ENCODE measurements around the gene VEPH1. TPM values are rescaled to one million over a fixed set of nuclear protein-coding genes. Genes with fewer than 3 reads are reported as not detected.

Gene VEPH1
- polyA plus RNA-seq, 1 donor (not counting 4 experiments of a cell fraction or from before 2014, with no cell fraction given), result 0.21 TPM

DNA sequence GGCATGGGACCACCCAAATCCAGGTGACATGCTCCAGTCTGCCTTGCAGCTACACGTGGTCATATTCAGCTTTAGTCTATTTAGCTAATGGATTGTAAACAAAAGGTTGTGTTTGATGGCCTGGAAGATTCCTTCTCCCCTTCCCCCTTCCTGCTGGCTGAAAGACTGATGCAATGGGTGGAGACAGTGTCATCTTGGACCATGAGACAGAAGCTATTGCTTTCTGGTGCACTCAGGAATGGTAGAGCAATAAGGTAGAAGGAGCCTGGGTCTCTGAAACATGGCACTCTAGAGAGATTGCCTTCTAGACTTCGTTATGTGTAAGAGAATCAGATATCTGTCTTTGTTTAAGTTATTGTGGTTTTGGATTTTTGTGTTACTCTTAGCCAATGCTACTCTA lies 92.3 kb downstream of the VEPH1 start:
- Histone ChIP-seq H3K36me3 (ENCODE audit: control insufficient read depth in 2 of 2, extremely low read depth in 1 of 2, insufficient read depth in 2 of 2, low read length in 2 of 2) (no peaks in the 10 kb centered on the region), H3K27me3 (ENCODE audit: control insufficient read depth, extremely low read depth, insufficient read depth, low read length) (no peaks in the 10 kb centered on the region), H3K4me2 (ENCODE audit: control insufficient read depth, extremely low read depth, insufficient read depth, low read depth, low read length) (no peak overlapping the region), H2AFZ (ENCODE audit: control insufficient read depth, low read length) (no peak overlapping the region), H3K9me1 (ENCODE audit: control insufficient read depth, extremely low read depth, insufficient read depth, low read length) (no peaks in the 10 kb centered on the region), H3K4me3 (ENCODE audit: control insufficient read depth in 2 of 3, extremely low read depth in 1 of 3, insufficient read depth in 2 of 3, low read depth in 1 of 3, low read length in 3 of 3) (no peak overlapping the region), H3K9me3 (ENCODE audit: control insufficient read depth, low read depth, low read length) (no peaks in the 10 kb centered on the region), H4K20me1 (ENCODE audit: control insufficient read depth, extremely low read depth, insufficient read depth, low read length) (no peaks in the 10 kb centered on the region), H3K9ac (ENCODE audit: control insufficient read depth, extremely low read depth, insufficient read depth, low read length) (no peak overlapping the region), H3K79me2 (ENCODE audit: control insufficient read depth, insufficient read depth, low read length) (no peaks in the 10 kb centered on the region), H3K27ac (ENCODE audit: control insufficient read depth, insufficient read depth, low read length) (no peak overlapping the region), H3K4me1 (ENCODE audit: control insufficient read depth, extremely low read depth, insufficient read depth, low read length) (peaks cover 10% of the 10 kb centered on the region)
- DNase-seq (ENCODE audit: low read depth, low spot score) (no peak), FAIRE-seq (no peak)
- dilution Hi-C loops (cut with MboI; ENCODE audit: extremely low pct_ligation_motif_present, low sequenced_read_pairs), result no loop called here
- TF ChIP-seq EZH2 (IDR thresholded peaks at IDR 0.05; ENCODE audit: low read length), result no peak
- TF ChIP-seq, protein P1, sequence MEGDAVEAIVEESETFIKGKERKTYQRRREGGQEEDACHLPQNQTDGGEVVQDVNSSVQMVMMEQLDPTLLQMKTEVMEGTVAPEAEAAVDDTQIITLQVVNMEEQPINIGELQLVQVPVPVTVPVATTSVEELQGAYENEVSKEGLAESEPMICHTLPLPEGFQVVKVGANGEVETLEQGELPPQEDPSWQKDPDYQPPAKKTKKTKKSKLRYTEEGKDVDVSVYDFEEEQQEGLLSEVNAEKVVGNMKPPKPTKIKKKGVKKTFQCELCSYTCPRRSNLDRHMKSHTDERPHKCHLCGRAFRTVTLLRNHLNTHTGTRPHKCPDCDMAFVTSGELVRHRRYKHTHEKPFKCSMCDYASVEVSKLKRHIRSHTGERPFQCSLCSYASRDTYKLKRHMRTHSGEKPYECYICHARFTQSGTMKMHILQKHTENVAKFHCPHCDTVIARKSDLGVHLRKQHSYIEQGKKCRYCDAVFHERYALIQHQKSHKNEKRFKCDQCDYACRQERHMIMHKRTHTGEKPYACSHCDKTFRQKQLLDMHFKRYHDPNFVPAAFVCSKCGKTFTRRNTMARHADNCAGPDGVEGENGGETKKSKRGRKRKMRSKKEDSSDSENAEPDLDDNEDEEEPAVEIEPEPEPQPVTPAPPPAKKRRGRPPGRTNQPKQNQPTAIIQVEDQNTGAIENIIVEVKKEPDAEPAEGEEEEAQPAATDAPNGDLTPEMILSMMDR (optimal IDR thresholded peaks at IDR 0.05 in 1 of 3, IDR thresholded peaks at IDR 0.05 in 1 of 3, conservative IDR thresholded peaks at IDR 0.05 in 1 of 3; ENCODE audit: extremely low read depth in 1 of 3, insufficient read depth in 2 of 3, low read length in 3 of 3), result no peak

DNA sequence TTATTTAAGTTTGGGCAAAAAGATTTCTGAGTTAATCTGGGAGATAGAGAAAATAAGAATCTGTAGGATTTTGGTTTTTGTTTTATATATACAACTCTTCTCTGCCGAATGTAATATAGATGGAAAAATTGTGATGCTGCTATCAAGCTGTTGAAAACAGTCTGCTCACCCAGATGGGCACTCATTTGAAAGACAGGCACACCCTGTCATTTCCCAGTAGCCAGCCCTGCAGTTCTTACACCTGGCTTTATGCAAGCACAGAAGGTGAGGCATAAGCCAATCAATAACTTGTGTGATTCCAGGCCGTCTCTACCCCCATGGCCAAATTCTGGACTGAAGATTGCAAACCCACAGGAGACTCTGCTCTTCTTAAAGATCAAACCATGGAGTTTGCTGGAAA lies 93.7 kb downstream of the VEPH1 start:
- Histone ChIP-seq H3K9me3 (ENCODE audit: control insufficient read depth, low read depth, low read length) (no peaks in the 10 kb centered on the region), H3K27ac (ENCODE audit: control insufficient read depth, insufficient read depth, low read length) (no peak overlapping the region), H3K27me3 (ENCODE audit: control insufficient read depth, extremely low read depth, insufficient read depth, low read length) (no peaks in the 10 kb centered on the region), H3K9me1 (ENCODE audit: control insufficient read depth, extremely low read depth, insufficient read depth, low read length) (no peaks in the 10 kb centered on the region), H3K36me3 (ENCODE audit: control insufficient read depth in 2 of 2, extremely low read depth in 1 of 2, insufficient read depth in 2 of 2, low read length in 2 of 2) (no peaks in the 10 kb centered on the region), H3K9ac (ENCODE audit: control insufficient read depth, extremely low read depth, insufficient read depth, low read length) (no peak overlapping the region), H3K4me3 (ENCODE audit: control insufficient read depth in 2 of 3, extremely low read depth in 1 of 3, insufficient read depth in 2 of 3, low read depth in 1 of 3, low read length in 3 of 3) (no peak overlapping the region), H3K79me2 (ENCODE audit: control insufficient read depth, insufficient read depth, low read length) (no peaks in the 10 kb centered on the region), H2AFZ (ENCODE audit: control insufficient read depth, low read length) (no peak overlapping the region), H4K20me1 (ENCODE audit: control insufficient read depth, extremely low read depth, insufficient read depth, low read length) (no peaks in the 10 kb centered on the region), H3K4me2 (ENCODE audit: control insufficient read depth, extremely low read depth, insufficient read depth, low read depth, low read length) (no peak overlapping the region), H3K4me1 (ENCODE audit: control insufficient read depth, extremely low read depth, insufficient read depth, low read length) (peaks cover 10% of the 10 kb centered on the region)
- TF ChIP-seq, protein P1 (optimal IDR thresholded peaks at IDR 0.05 in 1 of 3, IDR thresholded peaks at IDR 0.05 in 1 of 3, conservative IDR thresholded peaks at IDR 0.05 in 1 of 3; ENCODE audit: extremely low read depth in 1 of 3, insufficient read depth in 2 of 3, low read length in 3 of 3), result no peak
- TF ChIP-seq EZH2 (IDR thresholded peaks at IDR 0.05; ENCODE audit: low read length), result no peak
- FAIRE-seq, result no peak
- DNase-seq (ENCODE audit: low read depth, low spot score), result no peak
- dilution Hi-C loops (cut with MboI; ENCODE audit: extremely low pct_ligation_motif_present, low sequenced_read_pairs), result no loop called here
